OCI-LY1 (cell line): ENCODE results near the gene SERP2.

Experiments
- CTCF ChIP-seq: fragments of 200-600 bp; sonication (generic), shearing (Covaris generic); IDR thresholded peaks from 2 replicates; pipeline ENCODE4 v1.5.1; 2017; ENCODE audit warnings: mild to moderate bottlenecking, antibody characterized with exemption, low read length, moderate library complexity, mixed read lengths
- EZH2 ChIP-seq: fragments of 200-600 bp; sonication (generic), shearing (Covaris generic); IDR thresholded peaks from 2 replicates; pipeline ENCODE4 v1.8.0; 2017; ENCODE audit warnings: borderline replicate concordance, mixed run types, mild to moderate bottlenecking, antibody characterized with exemption, low read length, moderate library complexity, mixed read lengths

- TF ChIP-seq CTCF (no peak), EZH2 (no peak)
These were observed 9.1 kb downstream of the SERP2 start for GRCh38 chr13:44382635-44383145.
